NCI-H82 treated with DMSO at 0.1 percent for 48 hours (cell line): ENCODE measurements around the gene UBXN7.
"Not testable (repeated sequence)": the region's sequence is repeated elsewhere in the genome, so short reads cannot be mapped to it uniquely, and the experiment has no call there.

Source experiments
- DNase-seq: peaks from one replicate; lab custom pipeline; 2025; ENCODE audit not compliant: unreplicated experiment; lab: John Stamatoyannopoulos, UW

The UBXN7 gene

DNA sequence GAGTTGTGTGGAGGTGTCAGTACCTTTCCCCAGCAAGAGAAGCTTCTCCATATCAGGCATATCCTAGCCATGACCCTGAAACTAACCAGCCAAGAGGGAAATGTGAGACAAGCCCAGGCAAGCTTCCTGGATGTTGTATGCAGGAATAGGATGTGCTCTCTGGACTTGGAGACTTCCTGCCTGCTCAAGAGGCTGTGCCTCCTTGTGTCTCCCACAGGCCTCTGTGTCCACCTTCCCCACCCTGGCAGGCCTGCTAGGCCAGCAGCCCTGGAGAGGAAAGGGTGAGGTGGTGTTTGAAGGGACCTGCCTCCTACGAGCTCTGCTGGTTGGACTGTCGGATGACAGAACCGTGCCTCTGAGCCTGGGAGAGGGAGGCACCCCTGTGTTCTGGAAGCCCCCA is 112.1 kb downstream of the UBXN7 start:
- DNase-seq, result no peak

DNA sequence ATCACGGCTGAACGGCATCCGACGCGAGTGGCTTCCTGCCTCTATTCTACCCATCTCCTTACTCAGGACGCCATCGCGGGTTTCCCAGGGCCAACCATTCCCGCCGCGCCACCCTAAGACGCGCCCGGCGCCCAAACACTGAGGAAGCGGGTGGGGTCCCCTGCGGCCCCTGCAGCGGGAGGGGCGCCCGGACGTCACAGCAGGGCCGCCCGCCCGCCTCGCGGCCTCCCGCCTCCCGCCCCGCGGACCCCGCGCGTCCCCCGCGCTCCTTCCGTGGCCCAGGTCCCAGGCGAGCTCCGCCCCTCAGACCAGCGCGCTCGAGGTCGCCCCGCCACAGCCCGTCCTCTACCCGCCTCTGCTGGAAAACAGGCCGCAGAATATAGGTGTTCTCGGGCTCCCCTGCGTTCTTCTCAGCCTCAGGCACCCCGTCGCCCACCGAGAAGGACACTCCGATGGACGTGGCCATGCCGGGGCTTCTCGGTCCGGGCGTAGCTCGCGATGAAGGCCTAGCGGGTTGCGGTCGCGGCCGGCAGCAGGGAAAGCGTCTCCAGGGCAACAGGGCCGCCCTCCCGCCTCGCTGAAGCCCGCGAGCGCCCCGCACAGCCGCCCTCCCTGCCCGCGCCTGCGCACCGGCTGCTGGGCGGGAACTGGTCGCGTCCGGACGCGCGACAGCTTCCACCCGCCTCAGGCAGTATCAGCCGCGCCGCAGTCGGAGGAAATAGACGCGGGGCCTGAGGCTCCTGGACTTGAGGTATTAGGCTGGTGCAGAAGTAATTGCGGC is 114.3 kb downstream of the UBXN7 start, which contains the start of gene DYNLT2B:
Gene DYNLT2B (minus strand): TSS at position 554 of the 781 bp plus-strand sequence. CDS start 88 bp downstream, at position 466.
- DNase-seq, result peak; percentile 80

DNA sequence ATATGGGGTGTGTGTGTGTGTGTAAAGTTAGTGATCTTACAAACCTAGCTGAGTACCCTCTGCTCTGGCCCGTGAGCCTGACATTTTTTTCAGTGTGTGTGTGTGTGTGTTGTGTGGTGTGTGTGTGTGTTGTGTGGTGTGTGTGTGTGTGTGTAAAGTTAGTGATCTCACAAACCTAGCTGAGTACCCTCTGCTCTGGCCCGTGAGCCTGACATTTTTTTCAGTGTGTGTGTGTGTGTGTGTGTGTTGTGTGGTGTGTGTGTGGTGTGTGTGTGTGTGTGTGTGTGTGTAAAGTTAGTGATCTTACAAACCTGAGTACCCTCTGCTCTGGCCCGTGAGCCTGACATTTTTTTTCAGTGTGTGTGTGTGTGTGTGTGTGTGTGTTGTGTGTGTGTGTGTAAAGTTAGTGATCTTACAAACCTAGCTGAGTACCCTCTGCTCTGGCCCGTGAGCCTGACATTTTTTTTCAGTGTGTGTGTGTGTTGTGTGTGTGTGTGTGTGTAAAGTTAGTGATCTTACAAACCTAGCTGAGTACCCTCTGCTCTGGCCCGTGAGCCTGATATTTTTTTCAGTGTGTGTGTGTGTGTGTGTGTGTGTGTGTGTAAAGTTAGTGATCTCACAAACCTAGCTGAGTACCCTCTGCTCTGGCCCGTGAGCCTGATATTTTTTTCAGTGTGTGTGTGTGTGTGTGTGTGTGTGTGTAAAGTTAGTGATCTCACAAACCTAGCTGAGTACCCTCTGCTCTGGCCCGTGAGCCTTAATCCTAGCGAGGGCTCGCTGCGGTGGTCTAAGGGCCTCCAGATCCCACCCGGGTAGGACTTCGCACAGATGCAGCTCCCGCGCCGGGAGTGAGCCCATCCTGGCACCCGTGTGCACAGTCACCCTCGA is 115.2 kb downstream of the UBXN7 start:
- DNase-seq, result not testable (repeated sequence)

DNA sequence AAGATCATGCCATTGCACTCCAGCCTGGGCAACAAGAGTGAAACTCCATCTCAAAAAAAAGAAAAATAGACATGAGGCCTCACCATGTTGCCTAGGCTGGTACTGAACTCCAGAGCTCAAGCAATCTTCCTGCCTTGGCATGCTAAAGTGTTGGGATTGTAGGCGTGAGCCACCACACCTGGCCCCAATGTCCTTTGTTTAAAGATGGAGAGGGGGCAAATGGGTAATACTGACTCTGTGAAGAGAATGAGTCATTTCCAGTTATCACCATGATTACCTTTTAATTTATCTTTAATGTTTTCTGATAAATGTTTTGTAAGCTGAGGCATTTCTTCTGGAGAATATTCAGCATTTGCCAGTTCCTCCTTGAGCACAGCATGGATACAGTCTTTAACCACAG is 116.4 kb downstream of the UBXN7 start:
- no peak for DNase-seq

DNA sequence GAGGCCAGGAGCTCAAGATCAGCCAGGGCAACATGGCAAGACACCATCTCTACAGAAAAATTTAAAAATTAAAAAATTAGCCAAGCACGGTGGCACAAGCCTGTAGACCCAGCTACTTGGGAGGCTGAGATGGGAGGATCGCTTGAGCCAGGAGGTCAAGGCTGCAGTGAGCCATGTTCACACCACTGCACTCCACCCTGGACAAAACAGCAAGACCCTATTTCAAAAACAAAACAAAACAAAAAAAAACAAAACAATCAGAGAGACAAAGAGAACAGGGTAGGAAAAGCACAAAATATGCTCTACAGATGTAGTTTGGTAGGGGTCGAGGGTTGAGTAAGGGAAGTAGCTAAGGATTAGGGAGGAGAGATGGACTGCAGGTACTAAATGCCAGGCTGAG is 117.6 kb downstream of the UBXN7 start:
- DNase-seq, result no peak

DNA sequence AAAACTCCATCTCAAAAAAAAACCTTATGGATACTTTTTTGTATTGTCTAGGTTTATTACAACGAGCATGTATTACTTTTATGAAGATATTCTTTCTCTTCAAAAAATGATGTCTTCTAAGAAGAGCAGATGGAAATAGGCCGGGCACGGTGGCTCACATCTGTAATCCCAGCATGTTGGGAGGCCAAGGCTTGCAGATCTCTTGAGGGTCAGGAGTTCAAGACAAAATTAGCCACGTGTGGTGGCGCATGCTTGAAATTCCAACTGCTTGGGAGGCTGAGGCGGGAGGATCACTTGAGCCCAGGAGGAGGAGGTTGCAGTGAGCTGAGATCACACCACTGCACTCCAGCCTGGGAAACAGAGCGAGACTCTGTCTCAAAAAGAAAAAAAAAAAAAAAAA is 118.1 kb downstream of the UBXN7 start:
- not testable (repeated sequence) for DNase-seq

DNA sequence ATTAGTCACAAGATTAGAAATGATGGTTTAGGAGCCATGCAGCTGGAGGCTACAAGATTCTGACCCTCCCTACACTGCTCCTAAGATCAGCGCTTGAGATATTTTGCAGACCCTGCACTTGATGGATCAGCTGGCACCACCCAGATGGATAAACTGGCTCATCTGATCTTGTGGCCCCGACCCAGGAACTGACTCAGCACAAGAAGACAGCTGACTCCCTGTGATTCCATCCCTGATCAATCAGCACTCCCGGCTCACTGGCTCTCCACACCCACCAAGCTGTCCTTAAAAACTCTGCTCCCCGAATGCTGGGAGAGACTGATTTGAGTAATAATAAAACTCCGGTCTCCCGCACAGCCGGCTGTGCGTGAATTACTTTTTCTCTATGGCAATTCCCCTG is 129.3 kb downstream of the UBXN7 start:
- DNase-seq, result not testable (repeated sequence)

DNA sequence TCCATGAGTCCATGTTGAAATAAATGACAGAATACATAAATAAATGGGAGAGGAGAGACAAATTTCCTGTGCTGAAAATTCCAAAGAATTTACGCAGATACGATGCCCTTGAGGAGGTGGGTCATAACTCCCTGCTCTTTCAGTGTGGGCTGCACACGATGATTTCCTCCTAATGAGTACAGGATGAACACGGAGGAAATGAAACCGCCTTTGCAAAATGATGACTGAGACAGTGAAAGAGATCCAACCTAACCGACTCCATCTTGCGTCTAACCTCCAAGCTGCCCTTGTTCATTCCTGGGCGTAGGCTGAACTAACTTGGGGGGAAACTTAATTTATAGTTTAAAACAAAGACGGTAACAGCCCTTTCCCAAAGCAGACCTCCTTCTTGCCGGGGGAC is 129.7 kb downstream of the UBXN7 start:
- DNase-seq, result not testable (repeated sequence)

DNA sequence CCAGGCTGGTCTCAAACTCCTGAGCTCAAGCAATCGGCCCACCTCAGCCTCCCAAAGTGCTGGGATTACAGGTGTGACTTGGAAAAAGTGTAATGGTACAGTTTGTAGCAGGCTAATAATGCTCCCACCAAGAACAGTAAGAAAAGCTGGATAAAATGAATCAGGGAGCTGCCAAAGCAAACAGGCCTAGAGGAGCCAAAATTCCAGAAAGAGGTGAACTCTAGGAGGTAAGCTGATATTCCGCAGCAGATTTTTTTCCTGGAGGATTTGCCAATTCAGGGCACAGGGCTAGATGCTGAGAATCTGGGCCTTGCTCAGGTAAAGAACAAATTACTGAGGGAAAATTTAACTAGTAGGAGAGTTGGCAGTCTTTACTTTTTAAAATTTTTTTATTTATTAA is 133.7 kb downstream of the UBXN7 start:
- no peak for DNase-seq
